Activated T-cell treated with anti-CD3 and anti-CD28 coated beads, Interleukin-2, amount 50 U/mL, for 24 hours (primary cell): ENCODE data around the gene CABLES1.
A peak's percentile ranks its signal among the peaks of the same experiment; 100 is the strongest.

ENCODE experiments used
- DNase-seq: peaks from one replicate; pipeline ENCODE4 v3.0.0-alpha.2; 2020
- H3K27ac Mint-ChIP-seq: 2 replicates; pipeline ENCODE4 v1.8.0; 2020; ENCODE audit warnings: mild to moderate bottlenecking, mixed read lengths
- H3K27me3 Mint-ChIP-seq: 2 replicates; pipeline ENCODE4 v1.8.0; 2020; ENCODE audit warnings: mixed read lengths
- H3K36me3 Mint-ChIP-seq: 2 replicates; pipeline ENCODE4 v1.8.0; 2020; ENCODE audit warnings: low read depth, mixed read lengths
- H3K4me1 Mint-ChIP-seq: 2 replicates; pipeline ENCODE4 v1.8.0; 2020; ENCODE audit warnings: low read depth, mixed read lengths
- H3K4me3 Mint-ChIP-seq: 2 replicates; pipeline ENCODE4 v1.8.0; 2020; ENCODE audit warnings: mild to moderate bottlenecking, moderate library complexity, mixed read lengths
- H3K9me3 Mint-ChIP-seq: 2 replicates; pipeline ENCODE4 v1.8.0; 2020; ENCODE audit warnings: mixed read lengths

CABLES1 gene

DNA sequence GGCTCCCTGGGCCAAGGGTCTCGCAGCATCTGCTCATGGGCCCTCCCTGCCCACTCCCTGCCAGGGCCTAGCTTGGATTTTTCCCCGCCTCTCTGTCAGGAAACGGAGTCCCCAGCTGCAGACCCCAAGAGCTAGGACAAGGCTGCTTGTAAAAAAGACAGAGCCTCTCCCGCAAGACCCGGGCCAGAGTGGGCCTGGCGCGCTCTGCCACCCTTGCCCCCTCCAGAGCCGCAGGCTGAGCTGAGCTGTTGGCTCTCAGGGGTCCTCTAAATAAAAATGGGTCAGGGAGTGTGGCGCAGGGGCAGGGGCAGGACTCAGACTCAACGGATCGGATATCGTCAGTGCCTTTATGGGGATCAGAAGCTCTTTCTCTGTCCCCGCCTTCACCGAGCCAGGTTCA lies 112.6 kb downstream of the CABLES1 start:
- no peak overlapping the region for H3K27ac Mint-ChIP-seq
- H3K27me3 Mint-ChIP-seq = no peaks in the 10 kb centered on the region
- no peak overlapping the region for H3K4me3 Mint-ChIP-seq
- H3K4me1 Mint-ChIP-seq = no peaks in the 10 kb centered on the region
- DNase-seq = no peak
- no peaks in the 10 kb centered on the region for H3K36me3 Mint-ChIP-seq
- no peaks in the 10 kb centered on the region for H3K9me3 Mint-ChIP-seq

DNA sequence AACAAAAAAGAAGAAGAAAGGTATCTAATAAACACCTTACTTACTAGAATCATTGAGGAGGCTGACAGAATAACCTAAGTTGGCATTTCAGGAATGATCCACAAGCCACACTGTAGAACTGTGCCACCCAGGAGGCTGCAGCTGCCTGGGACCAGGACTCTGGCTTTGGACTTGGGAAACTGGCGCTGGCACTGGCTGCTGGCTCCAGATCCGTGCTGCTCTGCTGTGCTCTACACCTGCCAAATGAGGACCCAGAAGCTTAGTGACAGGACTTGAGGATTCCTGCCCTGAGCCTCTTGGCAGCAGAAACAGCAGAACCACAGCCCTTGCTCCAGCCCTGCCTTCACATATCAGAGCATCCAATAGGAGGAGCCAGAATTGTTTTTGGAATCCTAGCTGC lies 113.5 kb downstream of the CABLES1 start:
- Mint-ChIP-seq H3K36me3 (no peaks in the 10 kb centered on the region), H3K4me3 (no peak overlapping the region), H3K27me3 (no peaks in the 10 kb centered on the region), H3K4me1 (no peaks in the 10 kb centered on the region), H3K27ac (no peak overlapping the region), H3K9me3 (no peaks in the 10 kb centered on the region)
- no peak for DNase-seq

DNA sequence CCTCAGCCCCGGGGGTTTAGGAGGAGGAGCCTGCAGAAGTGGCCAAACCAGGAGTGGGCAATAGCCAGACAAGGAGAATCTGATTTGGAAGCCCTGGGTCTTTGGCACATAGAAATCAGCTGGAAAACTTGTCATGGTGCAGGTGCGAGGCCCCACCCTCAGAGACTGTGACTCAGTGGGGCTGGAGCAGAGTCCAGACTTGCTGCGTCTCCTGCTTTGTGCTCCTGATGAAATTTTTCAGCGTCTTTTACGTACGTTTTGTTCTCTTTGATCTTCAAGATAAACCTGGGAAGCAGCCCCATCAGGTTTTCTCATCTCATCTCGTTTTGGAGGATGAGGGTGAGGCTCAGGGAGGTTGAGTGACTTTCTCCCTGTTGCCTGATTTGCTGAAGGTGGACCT lies 114.1 kb downstream of the CABLES1 start:
- no peak for DNase-seq
- H3K27ac Mint-ChIP-seq = no peak overlapping the region
- no peaks in the 10 kb centered on the region for H3K9me3 Mint-ChIP-seq
- H3K27me3 Mint-ChIP-seq = no peaks in the 10 kb centered on the region
- no peaks in the 10 kb centered on the region for H3K4me1 Mint-ChIP-seq
- no peaks in the 10 kb centered on the region for H3K36me3 Mint-ChIP-seq
- no peak overlapping the region for H3K4me3 Mint-ChIP-seq

DNA sequence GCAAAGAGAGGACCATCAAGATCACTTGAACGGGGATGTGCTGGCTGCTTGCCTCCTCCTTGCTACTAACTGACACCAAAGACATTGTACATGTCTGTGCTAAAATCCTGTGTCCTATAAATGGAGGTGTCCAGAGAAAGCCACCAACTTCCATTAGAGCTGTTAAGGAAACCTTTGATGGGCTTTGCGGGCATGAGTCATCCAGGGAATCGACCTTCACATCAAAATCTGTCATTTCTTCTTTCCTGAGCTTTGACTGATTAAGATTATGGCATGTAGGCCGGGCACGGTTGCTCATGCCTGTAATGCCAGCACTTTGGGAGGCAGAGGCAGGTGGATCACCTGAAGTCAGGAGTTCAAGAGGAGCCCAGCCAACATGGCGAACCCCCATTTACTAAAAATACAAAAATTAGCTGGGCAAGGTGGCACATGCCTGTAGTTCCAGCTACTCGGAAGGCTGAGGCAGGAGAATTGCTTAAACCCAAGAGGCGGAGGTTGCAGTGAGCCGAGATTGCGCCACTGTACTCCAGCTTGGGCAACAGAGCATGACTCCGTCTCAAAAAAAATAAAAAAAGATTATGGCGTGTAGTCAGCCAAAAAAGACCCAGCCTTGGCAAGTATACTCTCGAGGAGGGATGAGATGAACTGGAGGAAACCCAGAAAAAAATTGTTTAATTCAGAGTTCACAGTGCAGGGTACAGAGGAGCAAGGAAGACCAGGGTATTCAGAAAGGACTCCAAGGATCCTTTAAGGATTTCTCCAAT lies 115.8 kb downstream of the CABLES1 start:
- Mint-ChIP-seq H3K27ac (no peak overlapping the region), H3K4me1 (no peaks in the 10 kb centered on the region), H3K9me3 (no peaks in the 10 kb centered on the region), H3K36me3 (no peaks in the 10 kb centered on the region), H3K27me3 (no peaks in the 10 kb centered on the region), H3K4me3 (no peak overlapping the region)
- no peak for DNase-seq

DNA sequence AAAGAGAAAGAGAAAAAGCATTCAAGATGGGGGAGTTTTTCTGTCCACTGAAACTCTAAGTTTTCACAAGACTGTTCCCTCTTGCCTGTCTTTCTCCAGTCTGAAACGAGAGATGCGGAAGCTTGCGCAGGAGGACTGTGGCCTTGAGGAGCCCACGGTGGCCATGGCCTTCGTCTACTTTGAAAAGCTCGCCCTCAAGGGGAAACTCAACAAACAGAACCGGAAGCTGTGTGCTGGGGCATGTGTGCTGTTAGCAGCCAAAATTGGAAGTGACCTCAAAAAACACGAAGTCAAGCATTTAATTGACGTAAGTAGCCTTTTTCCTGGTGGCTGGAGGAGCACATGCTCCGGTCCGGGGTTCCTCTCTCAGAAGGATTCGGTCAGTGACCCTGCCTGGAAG lies 118.3 kb downstream of the CABLES1 start:
- H3K27ac Mint-ChIP-seq = no peak overlapping the region
- peaks cover 14% of the 10 kb centered on the region for H3K4me1 Mint-ChIP-seq
- no peak overlapping the region for H3K4me3 Mint-ChIP-seq
- DNase-seq = no peak
- H3K9me3 Mint-ChIP-seq = no peaks in the 10 kb centered on the region
- no peaks in the 10 kb centered on the region for H3K36me3 Mint-ChIP-seq
- no peaks in the 10 kb centered on the region for H3K27me3 Mint-ChIP-seq

DNA sequence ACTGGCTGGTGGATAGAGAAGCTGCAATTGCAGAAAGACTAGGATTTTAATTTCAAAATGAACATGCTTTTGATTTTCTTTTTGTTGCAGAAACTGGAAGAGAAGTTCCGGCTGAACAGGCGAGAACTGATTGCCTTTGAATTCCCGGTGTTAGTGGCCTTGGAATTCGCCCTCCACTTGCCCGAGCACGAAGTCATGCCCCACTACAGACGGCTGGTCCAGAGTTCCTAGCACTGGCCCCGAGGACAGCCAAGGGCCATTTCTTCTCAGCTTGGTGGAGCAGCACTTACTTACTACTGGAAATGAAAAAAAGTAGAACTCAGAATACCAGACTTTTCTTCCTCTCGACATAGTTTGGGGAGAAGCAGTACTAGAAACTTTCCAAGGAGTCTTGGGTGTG lies 121.9 kb downstream of the CABLES1 start:
- DNase-seq = no peak
- Mint-ChIP-seq H3K4me3 (no peak overlapping the region), H3K4me1 (peaks cover 38% of the 10 kb centered on the region), H3K9me3 (no peaks in the 10 kb centered on the region), H3K27me3 (no peaks in the 10 kb centered on the region), H3K27ac (no peak overlapping the region), H3K36me3 (no peaks in the 10 kb centered on the region)

DNA sequence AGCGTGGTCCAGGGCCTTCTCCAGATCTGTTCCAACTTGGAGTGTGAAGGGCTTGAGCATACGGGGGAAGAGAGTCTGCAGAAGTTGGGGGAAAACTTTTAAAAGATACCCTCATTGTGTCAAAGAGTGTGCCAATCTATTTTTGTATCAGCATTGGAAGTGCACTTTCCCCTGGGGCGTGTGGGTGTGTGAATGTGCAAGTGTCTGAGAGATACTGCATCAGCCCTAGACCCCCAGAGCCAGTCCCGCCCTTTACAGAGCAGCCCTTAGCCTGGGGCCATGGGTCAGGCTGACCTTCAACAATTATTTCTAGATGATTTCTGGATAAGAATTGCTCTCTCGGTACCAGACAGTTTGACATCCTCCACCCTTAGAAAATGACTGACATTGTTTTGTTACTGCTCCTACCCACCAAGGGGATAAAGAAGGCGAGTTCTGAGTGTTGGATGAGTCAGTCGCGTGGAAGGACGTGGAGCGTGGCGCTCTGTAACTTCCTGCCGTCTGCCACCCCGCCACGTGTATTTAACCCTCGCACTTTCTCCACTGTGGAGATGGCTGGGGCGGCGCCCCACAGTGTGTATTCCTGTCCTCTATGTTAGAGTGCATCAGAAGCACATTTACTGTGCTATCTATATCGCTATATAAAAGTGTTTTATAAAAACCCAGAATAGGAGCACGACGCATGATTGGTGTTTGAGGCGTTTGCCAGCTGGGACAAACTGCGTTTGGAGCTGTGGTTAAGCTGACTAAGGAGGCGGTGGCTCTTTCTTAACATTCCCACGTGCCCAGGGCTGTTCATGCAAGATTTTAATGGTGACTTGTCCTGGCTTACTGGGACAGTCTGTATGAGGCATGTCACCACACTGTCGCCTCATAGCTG lies 122.6 kb downstream of the CABLES1 start:
- H3K27ac Mint-ChIP-seq = peak overlapping the region; percentile 64
- no peaks in the 10 kb centered on the region for H3K9me3 Mint-ChIP-seq
- no peak for DNase-seq
- no peak overlapping the region for H3K4me3 Mint-ChIP-seq
- peaks cover 38% of the 10 kb centered on the region for H3K4me1 Mint-ChIP-seq
- H3K27me3 Mint-ChIP-seq = no peaks in the 10 kb centered on the region
- H3K36me3 Mint-ChIP-seq = no peaks in the 10 kb centered on the region

DNA sequence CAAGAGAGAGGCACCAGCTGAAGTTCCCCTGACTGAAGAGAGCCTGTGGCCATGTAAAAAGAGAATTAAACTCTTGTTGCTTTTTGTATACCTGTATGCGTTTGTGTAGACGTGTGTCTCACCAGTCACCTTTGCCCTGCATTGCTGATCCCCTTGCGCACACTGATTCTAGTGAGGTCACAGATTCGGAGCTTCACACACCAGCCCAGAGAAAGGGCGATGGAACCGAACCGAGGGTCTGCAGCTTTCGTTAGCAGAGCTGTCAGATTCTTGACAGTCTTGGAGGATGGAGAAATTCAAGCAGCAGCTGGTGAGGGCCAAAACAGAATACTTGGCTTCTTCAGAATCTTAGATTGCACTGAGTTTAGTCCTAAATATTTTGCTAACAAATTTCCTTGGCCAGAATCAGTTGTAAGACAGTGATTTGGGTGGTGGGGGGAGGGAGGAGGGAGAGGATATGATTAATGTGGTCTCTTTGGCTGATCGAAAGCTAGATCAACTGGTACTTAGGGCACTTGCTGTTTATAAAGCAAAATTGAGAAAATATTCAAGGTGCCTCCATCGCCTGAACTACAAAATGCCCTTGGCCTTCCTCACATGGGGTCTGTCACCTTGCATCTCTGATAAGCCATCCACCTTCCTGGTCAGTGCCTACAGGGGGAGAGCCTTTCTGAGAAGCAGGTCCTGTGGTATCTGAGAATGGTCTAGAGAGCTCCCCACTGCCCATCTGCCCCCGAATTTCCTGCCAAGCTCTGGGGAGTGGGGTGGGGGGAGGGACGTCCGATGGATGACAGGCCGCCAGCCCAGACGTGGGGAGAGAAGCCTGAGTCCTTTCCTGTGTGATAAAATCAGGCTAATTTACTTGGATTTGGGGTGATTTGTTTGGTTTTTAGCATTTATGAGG lies 123.5 kb downstream of the CABLES1 start:
- Mint-ChIP-seq H3K36me3 (no peaks in the 10 kb centered on the region), H3K27me3 (no peaks in the 10 kb centered on the region), H3K27ac (peak overlapping the region; percentile 64), H3K9me3 (no peaks in the 10 kb centered on the region), H3K4me3 (no peak overlapping the region), H3K4me1 (peaks cover 38% of the 10 kb centered on the region)
- no peak for DNase-seq

DNA sequence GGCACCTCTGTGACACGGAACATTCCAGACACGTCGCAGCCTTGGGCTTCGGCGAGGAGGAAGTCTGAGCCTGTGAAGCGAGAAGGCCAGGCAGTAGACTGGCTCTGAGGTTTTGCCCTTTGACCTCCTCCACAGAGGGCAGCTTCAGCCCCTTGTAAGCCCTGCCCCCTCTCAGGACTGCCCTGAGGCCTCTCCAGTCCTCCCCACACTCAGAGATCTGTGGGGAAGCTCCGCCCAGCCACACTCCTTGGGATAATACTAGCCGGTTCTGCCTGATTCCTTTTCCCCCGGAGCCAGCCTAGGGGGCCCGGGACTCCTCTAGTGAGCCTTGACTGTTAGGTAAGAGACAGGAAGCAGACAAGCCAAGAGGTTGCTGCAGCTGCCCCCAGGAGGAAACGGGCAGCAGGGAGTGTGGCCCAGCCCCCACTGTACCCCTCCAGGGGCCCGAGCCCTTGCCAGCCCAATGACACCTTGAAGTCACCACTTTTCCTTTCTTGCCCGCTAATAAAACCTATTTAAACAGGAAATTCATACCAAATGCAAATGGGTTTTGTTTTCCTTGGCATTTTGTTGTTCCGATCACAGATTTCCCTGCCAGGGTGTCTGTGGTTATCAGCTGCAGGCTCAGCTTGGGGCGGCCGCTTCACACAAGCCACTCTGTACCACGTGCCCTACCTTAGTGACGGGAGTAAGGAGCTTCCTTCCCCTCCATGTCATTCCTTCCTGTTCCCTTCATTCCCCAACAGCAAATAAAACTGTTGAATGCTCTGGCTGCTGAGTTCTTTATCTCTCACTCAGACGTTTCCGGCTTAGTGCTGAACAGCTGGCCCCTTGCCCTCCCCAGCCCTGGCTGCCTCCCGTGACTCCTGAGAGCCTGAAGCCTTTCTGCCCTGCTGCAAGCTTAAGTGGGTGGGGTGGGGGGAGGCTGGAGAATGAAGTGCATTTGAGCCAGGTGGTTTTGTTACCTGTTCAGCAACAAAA lies 124.7 kb downstream of the CABLES1 start:
- DNase-seq = peak; percentile 44

DNA sequence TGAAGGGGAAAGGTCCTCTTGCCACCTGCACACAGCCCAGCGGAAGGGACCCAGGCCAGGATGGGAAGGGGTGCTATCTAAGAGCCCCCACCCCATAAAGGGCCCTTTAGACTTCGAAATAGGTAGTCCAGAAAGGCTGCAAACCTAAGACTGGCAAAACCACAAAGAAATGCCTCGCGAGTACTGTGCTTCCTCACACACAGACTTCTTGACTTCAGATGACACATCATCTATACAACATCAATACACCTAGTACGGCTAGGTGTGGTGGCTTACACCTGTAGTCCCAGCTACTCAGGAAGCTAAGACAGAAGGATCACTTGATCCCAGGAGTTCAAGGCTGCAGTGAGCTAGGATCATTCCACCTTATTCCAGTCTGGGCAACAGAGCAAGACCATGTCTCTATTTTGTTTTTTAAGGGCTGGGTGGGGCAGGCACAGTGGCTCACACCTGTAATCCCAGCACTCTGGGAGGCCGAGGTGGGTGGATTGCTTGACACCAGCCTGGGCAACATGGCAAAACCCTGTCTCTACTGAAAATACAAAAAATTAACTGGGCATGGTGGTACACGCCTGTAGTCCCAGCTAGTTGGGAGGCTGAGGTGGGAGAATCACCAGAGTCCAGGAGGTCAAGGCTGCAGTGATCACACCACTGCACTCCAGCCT lies 125.8 kb downstream of the CABLES1 start:
- no peak for DNase-seq
- no peak overlapping the region for H3K4me3 Mint-ChIP-seq
- H3K9me3 Mint-ChIP-seq = no peaks in the 10 kb centered on the region
- H3K27ac Mint-ChIP-seq = no peak overlapping the region
- H3K36me3 Mint-ChIP-seq = no peaks in the 10 kb centered on the region
- no peaks in the 10 kb centered on the region for H3K27me3 Mint-ChIP-seq
- H3K4me1 Mint-ChIP-seq = peaks cover 38% of the 10 kb centered on the region

More for the DNA sequence above, 124.7 kb downstream of the CABLES1 start:
- Mint-ChIP-seq H3K27ac (peak overlapping the region; percentile 76), H3K36me3 (no peaks in the 10 kb centered on the region), H3K4me3 (peak overlapping the region; percentile 2), H3K4me1 (peaks cover 38% of the 10 kb centered on the region), H3K9me3 (no peaks in the 10 kb centered on the region), H3K27me3 (no peaks in the 10 kb centered on the region)

DNA sequence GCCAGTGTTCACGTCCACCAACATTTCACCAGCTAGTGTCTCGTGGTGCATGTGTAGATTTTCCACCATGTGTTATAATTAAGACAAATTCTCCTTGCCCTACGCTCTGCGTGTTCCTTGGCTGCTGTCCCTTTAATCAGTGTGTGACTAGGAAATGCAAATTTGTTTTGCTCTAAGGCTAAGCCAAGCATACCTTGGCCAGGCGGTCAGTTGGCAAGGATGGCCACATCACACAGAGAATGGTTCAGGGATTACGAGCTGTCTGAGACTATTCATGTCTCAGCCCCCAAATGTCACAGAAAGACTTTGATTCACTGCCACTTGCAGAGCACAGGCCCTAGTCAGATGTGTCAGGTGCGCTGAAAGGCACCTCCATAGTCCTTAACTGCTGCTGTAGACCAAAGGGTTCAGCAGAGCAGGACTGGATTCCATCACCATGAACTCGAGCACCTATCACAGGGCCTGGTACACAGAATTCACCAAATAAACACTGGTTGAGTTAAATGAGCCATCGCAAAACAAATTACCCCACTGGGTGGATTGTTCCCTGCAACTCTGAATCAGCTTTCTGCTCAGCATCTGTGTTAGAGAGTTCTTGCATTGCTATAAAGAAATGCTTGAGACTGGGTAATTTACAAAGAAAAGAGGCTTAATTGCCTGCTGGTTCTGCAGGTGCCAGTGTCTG lies 128.4 kb downstream of the CABLES1 start:
- H3K27ac Mint-ChIP-seq = no peak overlapping the region
- no peak for DNase-seq
- H3K9me3 Mint-ChIP-seq = peaks cover 7% of the 10 kb centered on the region
- H3K4me3 Mint-ChIP-seq = no peak overlapping the region
- H3K36me3 Mint-ChIP-seq = no peaks in the 10 kb centered on the region
- no peaks in the 10 kb centered on the region for H3K27me3 Mint-ChIP-seq
- H3K4me1 Mint-ChIP-seq = peaks cover 37% of the 10 kb centered on the region

DNA sequence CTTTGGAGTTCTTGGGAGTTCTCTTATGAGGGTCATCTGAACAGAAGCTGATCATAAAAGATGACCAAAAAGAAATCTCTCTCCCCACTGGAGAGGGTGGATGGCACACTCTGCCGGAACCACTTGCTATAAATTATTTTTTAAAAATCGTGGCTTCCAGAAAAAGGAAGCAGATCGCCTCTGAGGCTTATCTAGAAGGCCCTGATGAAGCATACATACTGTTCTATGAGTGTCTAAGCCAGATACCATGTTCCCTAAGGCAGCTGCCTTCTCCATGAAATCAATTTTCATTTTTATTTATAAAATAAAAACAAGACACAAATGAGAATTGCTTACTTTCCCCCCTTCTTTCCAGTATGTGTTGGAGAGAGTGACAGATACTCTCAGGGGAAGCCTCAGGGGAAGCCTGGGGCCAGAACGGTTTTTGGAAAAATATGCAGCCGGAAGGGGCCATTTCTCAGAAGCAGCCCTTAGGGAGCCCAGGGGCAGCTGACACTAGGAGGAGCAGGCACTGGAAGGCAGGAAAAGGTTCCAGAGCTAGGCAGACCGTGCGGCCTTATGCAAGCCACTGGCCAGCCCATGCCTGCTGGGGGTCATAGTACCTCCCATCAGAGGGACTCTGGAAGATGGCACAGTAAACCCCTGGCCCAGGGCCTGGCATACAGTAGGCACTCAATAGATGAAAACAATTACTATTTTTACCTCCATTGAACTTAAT lies 130.6 kb downstream of the CABLES1 start:
- no peak overlapping the region for H3K4me3 Mint-ChIP-seq
- peaks cover 26% of the 10 kb centered on the region for H3K4me1 Mint-ChIP-seq
- H3K27ac Mint-ChIP-seq = no peak overlapping the region
- H3K9me3 Mint-ChIP-seq = peaks cover 26% of the 10 kb centered on the region
- H3K36me3 Mint-ChIP-seq = peaks cover 17% of the 10 kb centered on the region
- no peak for DNase-seq
- H3K27me3 Mint-ChIP-seq = no peaks in the 10 kb centered on the region
